Activated CD8-positive, alpha-beta memory T cell treated with anti-CD3 and anti-CD28 coated beads for 36 hours (primary cell): Measurements from ENCODE around the gene STEAP3. TPM values are rescaled to one million over a fixed set of nuclear protein-coding genes. Genes with fewer than 3 reads are reported as not detected.

ENCODE experiments used
- CTCF ChIA-PET: fragments of 350-600 bp; sonication (Branson Sonifier 250); formaldehyde crosslinking; loops from one replicate; lab custom pipeline; 2021; ENCODE audit warnings: antibody characterized with exemption; lab: Charles Lee
- POLR2A ChIA-PET: fragments of 350-600 bp; sonication (Branson Sonifier 250); formaldehyde crosslinking; loops from one replicate; lab custom pipeline; 2021; ENCODE audit warnings: antibody characterized with exemption; lab: Charles Lee
- total RNA-seq, 2 experiments: library from RNA; stranded (reverse); gene quantifications; one replicate each; pipeline ENCODE4 v1.2.3, GENCODE V29; 2021

Gene STEAP3
- total RNA-seq, 2 experiments from 2014 or later = 0.44 to 0.46 TPM

DNA sequence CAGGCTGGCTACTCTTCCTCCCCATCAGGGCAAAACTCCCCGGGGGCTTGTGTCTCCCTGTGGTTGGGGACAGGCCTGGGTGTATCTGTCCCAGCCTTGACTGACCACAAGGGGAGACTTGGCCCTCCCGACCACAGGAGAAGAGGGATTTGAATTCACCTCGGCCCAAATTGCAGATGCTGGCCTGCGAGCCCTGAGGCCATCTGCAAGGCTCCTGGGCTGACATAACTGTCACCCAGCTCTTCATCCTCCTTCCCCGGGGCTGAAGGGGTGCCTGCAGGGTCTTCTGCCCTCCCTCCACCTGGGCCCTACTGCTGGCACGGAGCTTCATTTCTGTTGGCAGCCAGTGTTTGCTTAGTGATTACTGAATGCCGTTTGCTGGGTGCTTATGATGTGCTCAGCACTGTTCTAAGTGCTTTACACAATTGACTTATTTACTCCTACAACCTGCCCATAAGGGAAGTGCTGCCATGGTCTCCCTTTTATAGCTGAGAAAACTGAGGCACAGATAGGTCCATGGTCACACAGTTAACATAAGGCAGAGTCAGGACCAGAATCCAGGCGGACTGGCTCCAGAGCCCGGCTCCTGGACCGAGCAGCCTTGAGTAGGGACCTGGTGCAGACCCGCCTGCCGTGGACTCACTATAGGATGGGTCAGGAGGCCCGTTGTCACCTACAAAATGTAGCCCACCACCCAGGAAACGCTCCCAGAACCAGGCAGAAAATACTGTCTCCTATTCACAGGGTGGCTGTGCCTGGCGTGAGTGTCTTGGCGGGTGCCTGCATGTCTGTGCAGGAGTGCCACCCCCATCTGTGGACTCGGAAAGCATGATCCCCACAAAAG, 18.9 kb downstream of the STEAP3 start:
- ChIA-PET POLR2A (no interaction called here), CTCF (no interaction called here)

DNA sequence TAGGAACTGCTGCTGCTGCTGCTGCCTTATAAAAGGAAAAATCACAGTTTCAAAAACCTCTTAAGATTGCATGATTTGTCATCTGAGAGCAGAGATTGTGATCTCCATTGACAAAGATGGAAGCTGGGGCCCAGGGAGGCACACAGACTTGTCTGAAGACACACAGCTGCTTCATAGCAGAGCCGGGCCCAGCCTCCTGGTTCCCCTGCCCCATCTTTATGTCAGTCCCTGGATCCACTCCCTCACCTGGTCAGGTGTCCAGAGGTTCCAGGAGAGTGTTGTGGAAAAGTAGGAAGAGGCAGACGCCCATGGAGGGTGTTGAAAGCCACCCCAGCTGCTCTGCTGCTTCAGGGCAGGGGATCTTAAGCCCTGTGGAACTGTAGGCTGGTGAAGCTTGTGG, 20.0 kb downstream of the STEAP3 start:
- CTCF ChIA-PET = no interaction called here
- POLR2A ChIA-PET = no interaction called here

DNA sequence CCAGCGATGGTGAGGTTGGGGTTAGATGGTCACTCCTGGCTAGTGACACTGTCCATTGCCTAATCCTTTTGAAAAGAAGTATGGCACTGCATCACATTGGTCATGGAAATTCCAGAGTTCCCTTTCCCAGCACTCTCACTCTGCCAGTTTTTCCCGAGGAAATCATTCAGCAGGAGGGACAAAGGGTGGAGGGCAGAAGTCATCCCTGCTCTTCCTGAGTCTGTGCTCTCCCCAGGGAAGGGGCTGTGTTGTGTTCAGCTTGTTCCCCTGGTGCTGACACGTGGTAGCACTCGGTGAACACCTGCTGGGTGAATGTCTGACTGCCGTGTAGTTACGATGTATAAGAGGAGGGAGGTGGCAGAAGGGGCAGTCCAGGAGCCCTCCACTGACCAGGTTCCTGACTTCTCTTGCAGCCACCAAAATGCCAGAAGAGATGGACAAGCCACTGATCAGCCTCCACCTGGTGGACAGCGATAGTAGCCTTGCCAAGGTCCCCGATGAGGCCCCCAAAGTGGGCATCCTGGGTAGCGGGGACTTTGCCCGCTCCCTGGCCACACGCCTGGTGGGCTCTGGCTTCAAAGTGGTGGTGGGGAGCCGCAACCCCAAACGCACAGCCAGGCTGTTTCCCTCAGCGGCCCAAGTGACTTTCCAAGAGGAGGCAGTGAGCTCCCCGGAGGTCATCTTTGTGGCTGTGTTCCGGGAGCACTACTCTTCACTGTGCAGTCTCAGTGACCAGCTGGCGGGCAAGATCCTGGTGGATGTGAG, 21.6 kb downstream of the STEAP3 start:
- CTCF ChIA-PET = no interaction called here
- POLR2A ChIA-PET = no interaction called here

DNA sequence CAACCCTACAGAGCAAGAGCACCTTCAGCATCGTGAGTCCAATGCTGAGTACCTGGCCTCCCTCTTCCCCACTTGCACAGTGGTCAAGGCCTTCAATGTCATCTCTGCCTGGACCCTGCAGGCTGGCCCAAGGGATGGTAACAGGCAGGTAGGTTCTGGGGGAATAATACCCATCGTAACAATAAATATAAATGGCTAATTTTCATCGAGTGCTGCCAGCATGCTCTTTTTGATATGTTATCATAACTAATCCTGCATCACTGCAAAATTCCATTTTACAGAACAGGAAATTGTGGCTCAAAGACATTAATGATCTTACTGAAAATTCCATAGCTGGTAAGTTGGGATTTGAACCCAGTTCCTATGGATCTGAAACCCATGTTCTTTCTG, 22.2 kb downstream of the STEAP3 start:
- POLR2A ChIA-PET = no interaction called here
- CTCF ChIA-PET = no interaction called here

DNA sequence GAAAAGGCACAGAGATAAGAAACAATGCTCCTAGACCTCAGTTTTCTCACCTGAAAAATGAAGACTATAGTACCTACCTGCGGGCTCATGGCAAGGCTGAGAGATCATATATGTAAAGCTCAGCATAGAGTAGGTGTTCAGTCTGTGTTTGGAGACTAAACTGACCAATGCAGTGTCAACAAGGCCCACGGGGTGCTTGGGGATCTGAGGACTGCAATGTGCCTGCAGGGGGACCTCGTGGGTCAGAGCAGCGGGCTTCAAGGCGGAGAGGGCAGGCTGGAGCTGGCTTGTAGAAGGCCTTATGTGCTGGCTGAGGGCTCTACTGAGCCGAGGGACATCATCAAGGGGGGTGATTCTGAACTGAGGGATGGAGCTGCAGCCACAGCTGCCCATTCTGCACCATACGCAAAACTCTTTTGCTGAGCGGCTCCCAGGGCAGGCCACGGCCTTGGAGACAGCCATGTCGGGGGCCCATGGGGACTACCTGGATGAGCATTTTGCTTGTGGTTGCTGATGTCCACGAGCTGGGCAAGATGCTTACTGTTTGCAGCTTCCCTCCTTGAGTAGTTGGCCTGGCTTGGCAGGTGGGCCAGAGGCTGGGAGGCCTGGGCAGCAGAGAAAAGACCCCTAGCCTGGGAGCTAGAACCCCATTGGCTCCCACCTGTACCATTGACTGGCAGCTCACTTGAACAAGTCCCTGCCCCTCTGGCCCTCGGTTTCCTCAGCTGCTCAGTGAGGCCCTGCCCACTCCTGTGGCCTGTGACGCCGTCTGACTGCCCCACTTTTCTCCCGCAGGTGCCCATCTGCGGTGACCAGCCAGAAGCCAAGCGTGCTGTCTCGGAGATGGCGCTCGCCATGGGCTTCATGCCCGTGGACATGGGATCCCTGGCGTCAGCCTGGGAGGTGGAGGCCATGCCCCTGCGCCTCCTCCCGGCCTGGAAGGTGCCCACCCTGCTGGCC, 23.5 kb downstream of the STEAP3 start:
- ChIA-PET CTCF (no interaction called here), POLR2A (no interaction called here)

DNA sequence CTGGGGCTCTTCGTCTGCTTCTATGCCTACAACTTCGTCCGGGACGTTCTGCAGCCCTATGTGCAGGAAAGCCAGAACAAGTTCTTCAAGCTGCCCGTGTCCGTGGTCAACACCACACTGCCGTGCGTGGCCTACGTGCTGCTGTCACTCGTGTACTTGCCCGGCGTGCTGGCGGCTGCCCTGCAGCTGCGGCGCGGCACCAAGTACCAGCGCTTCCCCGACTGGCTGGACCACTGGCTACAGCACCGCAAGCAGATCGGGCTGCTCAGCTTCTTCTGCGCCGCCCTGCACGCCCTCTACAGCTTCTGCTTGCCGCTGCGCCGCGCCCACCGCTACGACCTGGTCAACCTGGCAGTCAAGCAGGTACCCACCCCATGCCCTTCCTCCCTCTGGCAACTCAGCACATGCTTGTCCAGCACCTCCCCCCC, 24.2 kb downstream of the STEAP3 start:
- ChIA-PET CTCF (no interaction called here), POLR2A (no interaction called here)

DNA sequence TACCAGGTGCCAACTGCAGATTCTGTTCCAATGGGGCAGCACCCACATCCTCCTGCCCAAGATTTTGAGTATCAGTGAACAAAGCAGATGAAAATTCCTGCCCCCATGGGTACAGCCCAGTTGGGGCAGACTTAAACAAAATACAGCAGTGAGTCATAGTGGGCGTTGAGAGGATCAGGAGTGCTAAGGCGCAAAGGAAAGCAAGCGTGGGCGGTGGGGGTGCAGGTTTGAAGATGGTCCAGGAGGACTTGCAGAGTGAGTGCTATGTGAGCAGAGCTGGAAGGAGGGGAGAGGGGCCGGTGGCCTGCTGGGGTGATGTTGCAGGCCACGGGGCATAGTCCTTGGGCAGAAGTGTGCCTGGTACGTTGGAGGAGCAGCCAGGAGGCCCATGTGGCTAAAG, 24.7 kb downstream of the STEAP3 start:
- POLR2A ChIA-PET = no interaction called here
- CTCF ChIA-PET = no interaction called here

DNA sequence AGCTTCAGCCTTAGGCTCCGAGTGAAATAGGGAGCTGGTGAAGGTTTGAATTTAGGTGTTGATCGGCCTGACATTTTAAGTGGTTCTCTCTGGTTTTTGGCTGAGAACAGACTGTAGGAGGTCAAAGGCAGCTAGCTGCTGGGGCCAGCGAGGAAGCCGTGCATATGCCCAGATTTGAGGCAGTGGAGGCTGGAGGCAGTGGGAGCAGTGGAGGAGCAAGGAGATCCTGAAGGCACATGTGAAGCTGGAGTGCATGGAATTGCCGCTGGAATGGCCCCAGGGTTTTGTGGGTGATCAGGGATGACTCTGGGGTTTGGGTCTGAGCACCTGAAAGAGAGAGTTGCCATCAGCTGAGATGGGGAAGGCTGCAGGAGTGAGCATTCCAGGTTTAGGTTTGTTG, 25.1 kb downstream of the STEAP3 start:
- ChIA-PET CTCF (no interaction called here), POLR2A (no interaction called here)

DNA sequence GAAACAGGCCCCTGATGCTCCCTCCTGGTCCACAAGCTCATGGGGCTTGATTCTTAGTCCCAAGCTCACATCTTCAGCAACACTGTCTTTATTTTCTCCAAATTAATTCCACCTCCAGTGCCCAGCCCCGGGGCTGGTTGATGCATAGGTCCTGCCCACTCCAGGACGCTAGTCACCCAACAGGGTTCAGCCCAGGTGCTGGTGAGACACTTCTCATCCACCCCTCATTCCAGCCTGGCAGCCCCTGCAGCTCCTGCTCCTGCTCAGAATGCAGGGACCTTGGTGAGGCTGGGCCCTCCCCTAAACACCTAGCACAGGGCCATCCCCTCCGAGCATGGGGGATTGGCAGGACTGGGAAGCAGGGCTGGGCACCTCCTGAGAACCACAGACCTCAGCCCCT, 25.7 kb downstream of the STEAP3 start:
- ChIA-PET POLR2A (no interaction called here), CTCF (no interaction called here)

DNA sequence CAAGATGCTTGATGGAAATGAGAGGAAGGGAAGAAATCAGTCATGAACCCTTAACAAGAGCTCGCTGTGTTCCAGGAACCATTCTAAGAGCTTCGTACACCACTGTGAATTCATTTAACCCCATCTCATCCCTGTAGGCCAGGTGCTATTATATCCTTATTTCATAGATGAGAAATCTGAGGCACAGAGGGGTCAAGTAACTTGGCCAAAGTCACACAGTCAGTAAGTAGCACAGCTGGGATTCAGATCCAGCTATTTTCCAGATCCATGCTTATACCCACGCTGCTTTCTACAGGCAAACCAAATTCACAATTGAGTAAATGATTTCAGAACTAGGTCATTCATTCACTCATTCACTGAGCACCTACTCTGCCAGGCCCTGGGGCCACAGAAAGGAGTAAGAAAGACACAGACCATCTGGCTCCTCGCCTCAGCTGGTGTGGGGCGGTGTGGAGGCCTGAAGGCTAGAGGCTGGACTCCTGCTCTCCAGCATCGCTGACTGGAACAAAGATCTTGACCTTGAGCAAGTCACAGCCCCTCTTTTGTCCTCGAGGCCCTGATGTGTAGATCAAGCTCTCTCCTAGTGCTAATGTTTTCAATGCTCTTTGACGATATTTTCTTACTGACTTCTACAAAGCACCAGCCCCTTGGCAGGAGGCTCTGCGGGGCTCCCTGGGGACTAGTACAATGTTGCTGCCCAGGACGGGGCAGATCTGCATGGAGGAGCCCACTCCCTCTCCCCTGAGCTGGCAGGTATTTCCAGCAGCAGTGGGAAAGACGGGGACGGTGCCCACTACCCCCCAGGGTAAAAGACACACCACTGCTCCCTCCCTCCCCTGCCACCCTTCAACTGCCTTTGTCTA, 26.5 kb downstream of the STEAP3 start:
- ChIA-PET POLR2A (no interaction called here), CTCF (no interaction called here)

DNA sequence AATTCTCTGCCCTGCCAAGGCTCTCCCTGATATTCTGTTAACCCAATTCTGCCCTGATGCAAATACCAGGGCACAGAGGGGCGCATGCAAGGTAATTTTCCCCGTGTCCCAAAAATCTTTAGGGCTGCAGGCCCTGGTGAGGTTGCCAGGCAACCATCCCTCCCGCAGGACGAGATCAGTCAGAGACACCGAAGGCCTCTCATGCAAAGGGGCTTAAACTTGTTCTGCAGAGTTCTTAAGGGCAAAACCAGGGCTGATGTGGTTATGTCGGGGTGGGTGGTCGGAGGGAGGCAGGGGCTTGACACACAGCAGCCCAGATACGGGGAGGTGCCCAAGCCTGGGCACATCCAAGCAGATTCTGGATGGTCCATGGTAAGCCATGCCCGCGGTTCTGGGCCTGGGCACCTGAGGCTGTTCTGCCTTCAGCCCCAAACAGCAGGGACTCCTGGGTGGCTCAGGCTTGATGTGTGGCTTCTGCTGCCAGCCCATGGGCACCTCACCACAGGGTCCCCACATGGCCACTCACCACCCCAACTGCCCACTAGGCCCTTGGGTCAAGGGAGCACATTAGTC, 27.2 kb downstream of the STEAP3 start:
- POLR2A ChIA-PET = no interaction called here
- CTCF ChIA-PET = no interaction called here

DNA sequence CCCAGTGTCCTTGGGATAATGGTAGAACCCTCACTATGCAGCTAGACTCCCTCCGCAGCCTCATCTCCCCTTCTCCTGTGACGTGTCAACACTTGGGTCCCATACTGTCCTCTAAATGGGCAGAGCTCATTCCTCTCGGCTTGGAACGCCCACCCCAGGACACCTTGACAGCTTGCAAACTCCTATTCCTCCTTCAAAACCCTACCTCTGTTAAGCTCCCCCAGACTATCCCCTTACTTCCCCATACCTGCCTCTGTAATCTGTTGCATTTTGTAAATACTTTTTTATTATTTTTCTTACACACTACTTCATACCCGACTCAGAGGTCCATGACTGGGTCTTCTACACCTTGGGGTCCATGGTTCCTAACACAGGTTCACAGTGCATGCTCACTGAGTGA, 28.0 kb downstream of the STEAP3 start:
- CTCF ChIA-PET = no interaction called here
- POLR2A ChIA-PET = no interaction called here

DNA sequence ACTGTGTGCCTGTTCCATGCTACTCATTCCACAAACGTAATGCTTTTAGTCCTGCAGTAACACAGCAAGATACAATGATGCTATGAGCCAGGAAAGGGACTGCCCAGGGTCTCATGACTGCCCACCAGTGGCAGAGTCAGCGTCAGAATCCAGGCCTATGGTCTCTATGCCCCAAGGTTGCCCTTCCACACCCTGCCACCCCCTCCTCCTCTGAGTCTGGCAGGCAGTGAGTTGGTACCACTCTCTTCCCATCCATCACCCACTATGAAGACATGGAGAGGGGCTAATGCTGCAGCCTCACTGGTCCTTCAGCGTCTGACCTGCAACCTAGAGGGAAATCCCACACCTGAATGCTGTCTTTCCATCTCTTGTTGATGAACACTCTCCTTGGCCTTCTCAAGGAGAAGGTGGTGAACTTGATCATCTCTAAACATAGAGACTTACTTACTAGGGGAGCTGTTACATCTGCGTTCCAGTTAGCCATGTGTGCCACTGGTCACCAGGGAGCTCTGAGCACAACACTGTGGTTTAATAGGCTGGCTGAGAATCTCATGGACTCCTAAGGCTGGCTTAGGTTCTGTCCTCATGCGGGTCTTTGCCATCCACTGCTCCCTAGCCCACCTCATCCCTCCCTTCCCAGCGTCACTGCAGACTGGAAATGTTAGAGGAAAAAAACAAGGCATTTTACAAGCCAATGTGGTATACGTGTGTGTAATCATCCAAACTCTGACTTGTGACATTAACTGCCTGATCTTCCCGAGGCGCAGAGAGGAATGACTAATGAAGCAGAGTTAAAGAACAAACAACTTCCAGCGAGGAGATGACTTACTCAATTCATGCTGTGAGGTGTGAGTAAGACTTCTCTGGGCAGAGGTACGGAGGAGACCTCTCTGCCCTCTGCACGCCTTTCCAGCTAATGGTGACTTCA, 28.8 kb downstream of the STEAP3 start:
- CTCF ChIA-PET = no interaction called here
- POLR2A ChIA-PET = no interaction called here

DNA sequence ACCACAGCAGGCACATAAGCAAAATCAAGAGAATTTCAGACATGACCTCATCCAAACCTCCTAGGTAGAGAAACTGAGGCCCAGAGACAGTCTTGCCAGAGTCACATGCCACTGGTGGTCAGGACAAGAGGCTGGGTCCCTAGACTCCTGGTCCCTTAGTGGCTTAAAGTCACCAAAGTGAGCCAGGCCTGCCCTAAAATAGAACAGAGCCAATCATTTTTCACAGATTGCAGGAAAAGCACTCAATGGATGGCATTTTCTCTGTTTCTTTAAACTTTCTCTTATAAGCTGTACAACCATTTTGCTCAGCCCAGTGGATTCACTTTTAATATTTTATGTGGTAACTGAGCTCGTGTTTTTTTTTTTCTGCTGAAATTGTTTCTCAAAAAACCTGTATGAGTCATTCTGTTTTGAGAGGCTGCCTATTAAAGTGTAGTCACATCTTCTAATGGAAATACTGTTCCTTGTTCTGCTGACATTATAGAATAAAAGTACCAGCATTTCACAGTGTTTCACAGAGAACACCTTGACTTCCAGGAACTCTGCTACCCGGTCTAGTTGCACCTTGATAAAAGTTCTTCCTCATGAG, 29.6 kb downstream of the STEAP3 start:
- ChIA-PET POLR2A (no interaction called here), CTCF (no interaction called here)

DNA sequence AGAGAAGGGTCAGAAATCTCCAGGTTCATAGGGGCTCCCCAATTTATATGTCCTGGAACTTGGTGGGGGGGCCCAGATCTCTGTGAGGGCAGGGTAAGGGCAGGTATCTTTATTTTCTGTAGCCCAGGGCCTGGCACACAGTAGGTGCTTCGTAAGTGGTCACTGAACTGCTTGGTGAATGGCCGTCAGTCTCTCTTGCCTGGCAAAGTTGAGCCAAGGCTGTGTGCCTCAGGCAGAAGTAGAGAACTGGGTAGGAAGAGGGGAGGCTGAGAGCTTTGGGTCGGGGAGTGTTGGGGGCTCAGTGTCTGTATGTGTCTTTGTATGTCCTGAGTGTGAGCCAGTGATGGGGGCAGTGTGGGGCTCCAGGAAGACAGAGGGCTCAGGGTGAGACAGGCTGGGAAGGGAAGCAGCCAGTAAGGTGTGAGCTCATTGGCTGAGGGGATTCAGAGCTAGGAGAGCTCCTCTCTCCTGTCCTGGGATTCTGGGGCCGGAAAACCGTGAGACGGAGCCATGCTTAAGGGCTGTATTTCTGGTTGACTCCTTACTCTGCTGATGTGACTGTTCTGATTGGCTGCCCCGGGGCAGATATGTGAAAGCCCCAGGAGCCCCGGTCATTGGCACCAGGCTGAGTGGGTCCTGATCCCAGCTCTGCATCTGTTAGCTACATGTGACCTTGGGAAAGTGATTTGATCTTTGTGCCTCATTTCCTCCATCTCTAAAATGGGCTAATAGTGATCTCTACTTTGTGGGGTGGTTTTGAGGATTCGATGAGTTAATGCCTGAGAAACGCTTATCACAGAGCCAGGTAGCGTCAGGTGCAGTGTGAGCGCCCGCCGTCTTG, 30.3 kb downstream of the STEAP3 start:
- CTCF ChIA-PET = no interaction called here
- POLR2A ChIA-PET = no interaction called here

DNA sequence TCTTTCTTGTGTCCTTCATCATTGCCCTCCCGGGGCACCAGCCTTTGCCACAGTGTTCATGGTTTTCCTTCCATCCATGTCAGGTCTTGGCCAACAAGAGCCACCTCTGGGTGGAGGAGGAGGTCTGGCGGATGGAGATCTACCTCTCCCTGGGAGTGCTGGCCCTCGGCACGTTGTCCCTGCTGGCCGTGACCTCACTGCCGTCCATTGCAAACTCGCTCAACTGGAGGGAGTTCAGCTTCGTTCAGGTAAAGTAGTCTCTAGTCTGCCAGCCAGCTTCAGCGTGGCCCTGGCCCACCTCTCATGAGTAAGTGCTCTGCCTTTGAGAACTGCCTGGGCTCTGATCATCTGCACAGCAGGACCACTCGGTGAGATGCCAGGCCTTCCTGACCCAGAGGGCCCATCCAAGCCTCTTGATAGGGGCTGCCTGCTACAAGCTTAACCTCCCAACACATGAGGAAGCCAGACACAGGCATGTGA, 31.0 kb downstream of the STEAP3 start:
- POLR2A ChIA-PET = no interaction called here
- CTCF ChIA-PET = no interaction called here
